AG09319 (cell line): ENCODE results near the gene PXDN.

Source experiments
- DNase-seq: peaks from one replicate; pipeline ENCODE4 v3.0.0-alpha.2; 2010; ENCODE audit warnings: low read depth; ENCODE audit errors: extremely low read depth
- CTCF ChIP-seq: IDR thresholded peaks from 2 replicates; pipeline ENCODE4 v1.5.1; 2011; ENCODE audit warnings: low read depth, mild to moderate bottlenecking, inconsistent platforms, low read length, moderate library complexity

Gene PXDN

GRCh38 chr2:1715184-1716013 is 28.9 kb downstream of the PXDN start:
- no peak for DNase-seq

DNA sequence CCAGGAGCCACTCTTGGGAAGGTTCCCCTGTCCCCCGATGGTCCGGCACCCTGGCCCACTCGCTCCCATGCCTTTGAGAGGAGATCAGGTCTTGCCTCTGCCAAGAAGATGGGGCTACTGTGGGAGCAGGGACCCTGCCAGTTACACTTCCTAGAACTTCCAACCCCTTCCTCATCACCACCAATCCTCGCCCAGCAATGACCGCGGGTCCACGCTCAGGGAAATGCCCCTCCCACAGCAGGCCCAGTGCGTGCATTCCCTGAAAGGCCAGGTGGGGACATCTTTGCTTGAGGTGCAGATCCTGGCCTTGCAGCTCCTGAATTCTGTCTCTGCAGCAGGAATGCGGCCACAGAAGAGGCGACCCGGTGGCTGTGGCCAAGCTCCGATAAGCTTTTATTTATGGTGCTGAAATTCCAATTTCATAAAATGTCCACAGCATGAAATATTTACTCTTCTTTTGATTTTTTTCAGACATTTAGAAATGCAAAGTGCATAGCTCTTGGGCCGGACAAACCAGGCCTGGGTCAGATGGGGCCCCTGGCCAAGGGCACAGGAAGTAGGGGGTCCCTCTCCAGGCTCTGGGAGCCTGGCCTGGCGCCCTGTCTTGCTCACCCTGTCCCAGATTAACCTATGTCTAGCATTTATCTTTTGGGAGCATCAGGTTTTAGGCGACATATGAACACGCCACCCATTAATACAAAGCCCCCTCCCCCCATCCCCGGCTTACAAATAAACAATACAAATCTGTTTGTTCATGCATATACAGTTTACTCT is 29.8 kb downstream of the PXDN start:
- no peak for TF ChIP-seq CTCF
- no peak for DNase-seq

More at GRCh38 chr2:1715184-1716013, 28.9 kb downstream of the PXDN start:
- TF ChIP-seq CTCF, result no peak

GRCh38 chr2:1713839-1714236 is 30.5 kb downstream of the PXDN start:
- DNase-seq, result no peak
- TF ChIP-seq CTCF, result no peak

GRCh38 chr2:1713142-1713838 is 31.0 kb downstream of the PXDN start:
- no peak for DNase-seq
- TF ChIP-seq CTCF, result no peak

GRCh38 chr2:1709946-1710560 is 34.3 kb downstream of the PXDN start:
- DNase-seq, result no peak
- TF ChIP-seq CTCF, result no peak

DNA sequence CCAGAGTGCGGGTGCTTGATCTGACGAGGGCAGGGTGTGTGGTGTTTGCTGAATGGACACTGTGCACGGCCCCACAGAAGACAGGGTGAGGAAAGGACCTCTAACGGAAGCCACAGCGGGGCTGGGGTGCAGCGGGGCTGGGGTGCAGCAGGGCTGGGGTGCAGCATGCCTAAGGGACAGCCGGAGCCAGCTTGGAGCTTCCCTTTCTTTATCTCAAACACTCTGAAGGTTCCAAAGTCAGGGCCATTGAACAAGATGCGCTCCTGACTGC is 35.0 kb downstream of the PXDN start:
- DNase-seq, result no peak
- no peak for TF ChIP-seq CTCF
